Suprapubic skin (tissue), 4 donors: Measurements from ENCODE around the gene MDFI.

Experiments
- CTCF ChIP-seq, 2 donors: fragments of 200-600 bp in 1 of 2; fragments of 450-650 bp in 1 of 2; sonication (generic) in 1 of 2; IDR thresholded peaks; one replicate each; pipeline ENCODE4 v1.5.1; 2016 to 2019; ENCODE audit warnings: antibody characterized with exemption in 2 of 2, mild to moderate bottlenecking in 1 of 2, moderate library complexity in 1 of 2
- EP300 ChIP-seq: sonication (generic); formaldehyde crosslinking; IDR thresholded peaks from one replicate; pipeline ENCODE4 v1.6.1; 2017; ENCODE audit warnings: antibody characterized with exemption
- POLR2A ChIP-seq, 2 donors: fragments of 450-650 bp; IDR thresholded peaks; one replicate each; pipeline ENCODE4 v1.6.1; 2017; ENCODE audit warnings: antibody characterized with exemption in 2 of 2, mild to moderate bottlenecking in 2 of 2, moderate library complexity in 2 of 2
- POLR2AphosphoS5 ChIP-seq, 3 donors: sonication (generic); formaldehyde crosslinking; IDR thresholded peaks; one replicate each; pipeline ENCODE4 v1.6.1; 2017; ENCODE audit warnings: antibody characterized with exemption in 3 of 3

GRCh38 chr6:41691426-41692079 lies 53.3 kb downstream of the MDFI start:
- no peak for TF ChIP-seq POLR2A (IDR thresholded peaks at IDR 0.05)
- no peak for TF ChIP-seq CTCF (IDR thresholded peaks at IDR 0.05)
- TF ChIP-seq EP300: no peak
- no peak for TF ChIP-seq POLR2AphosphoS5 (IDR thresholded peaks at IDR 0.05)
